PC-9 (cell line): Measurements from ENCODE around the gene SLC22A4. TPM values are rescaled to one million over a fixed set of nuclear protein-coding genes. Genes with fewer than 3 reads are reported as not detected.

Source experiments
- BruUV-seq: library from RNA; stranded (reverse); fragments of 400-500 nt; replicated peaks from 2 replicates; lab custom pipeline; 2021; lab: Mats Ljungman, UMichigan
- CTCF ChIA-PET: fragments of 300-600 bp; sonication (Branson Sonifier 250); formaldehyde crosslinking; loops from one replicate; lab custom pipeline; 2022; ENCODE audit warnings: antibody characterized with exemption; lab: Charles Lee
- POLR2A ChIA-PET: fragments of 300-600 bp; sonication (Branson Sonifier 250); formaldehyde crosslinking; loops from one replicate; lab custom pipeline; 2022; ENCODE audit warnings: antibody characterized with exemption; ENCODE audit not compliant: unreplicated experiment; lab: Charles Lee
- DNase-seq, 2 experiments: peaks; one replicate each; pipeline versions ENCODE4 v3.0.0 to v3.0.0-alpha.2; 2015 to 2022; ENCODE audit warnings: mixed read lengths in 1 of 2
- H2AFZ ChIP-seq: fragments of 200-600 bp; sonication (generic); 2 replicates; pipeline ENCODE4 v1.8.1; 2017; ENCODE audit warnings: antibody characterized with exemption
- H3F3A ChIP-seq: fragments of 200-600 bp; sonication (generic); 2 replicates; pipeline ENCODE4 v1.8.1; 2017; ENCODE audit warnings: antibody characterized with exemption, mild to moderate bottlenecking, low read depth; ENCODE audit not compliant: insufficient read depth
- H3K27ac ChIP-seq: fragments of 200-600 bp; sonication (generic); 2 replicates; pipeline ENCODE4 v1.6.1; 2016; ENCODE audit warnings: mixed run types
- H3K27me3 ChIP-seq: fragments of 200-600 bp; sonication (generic); 2 replicates; pipeline ENCODE4 v1.6.1; 2016; ENCODE audit warnings: low read depth, mixed run types; ENCODE audit not compliant: insufficient read depth
- H3K36me3 ChIP-seq: fragments of 200-600 bp; sonication (generic); 2 replicates; pipeline ENCODE4 v1.6.1; 2016; ENCODE audit warnings: low read depth, mixed run types
- H3K4me1 ChIP-seq: fragments of 200-600 bp; sonication (generic); replicated peaks from 2 replicates; pipeline ENCODE4 v1.6.1; 2016; ENCODE audit warnings: mixed run types; ENCODE audit not compliant: insufficient read depth
- H3K4me2 ChIP-seq: fragments of 200-600 bp; sonication (generic); 2 replicates; pipeline ENCODE4 v1.6.1; 2017; ENCODE audit warnings: mixed run types
- H3K4me3 ChIP-seq: fragments of 200-600 bp; sonication (generic); 2 replicates; pipeline ENCODE4 v1.6.1; 2016; ENCODE audit warnings: mixed run types
- H3K79me2 ChIP-seq: fragments of 200-600 bp; sonication (generic); 2 replicates; pipeline ENCODE4 v1.6.1; 2017; ENCODE audit warnings: low read depth, mixed run types
- H3K9me2 ChIP-seq: fragments of 200-600 bp; sonication (generic); 2 replicates; pipeline ENCODE4 v1.8.1; 2017; ENCODE audit warnings: mild to moderate bottlenecking; ENCODE audit not compliant: insufficient read depth
- H3K9me3 ChIP-seq: fragments of 200-600 bp; sonication (generic); 2 replicates; pipeline ENCODE4 v1.8.1; 2016; ENCODE audit warnings: low read depth; ENCODE audit not compliant: insufficient read depth
- H4K20me1 ChIP-seq: fragments of 200-600 bp; sonication (generic); 2 replicates; pipeline ENCODE4 v1.8.1; 2017; ENCODE audit not compliant: insufficient read depth
- CTCF ChIP-seq: fragments of 200-600 bp; sonication (generic); conservative IDR thresholded peaks from 2 replicates; pipeline ENCODE4 v1.6.1; 2017; ENCODE audit warnings: mixed run types, antibody characterized with exemption, mild to moderate bottlenecking, moderate library complexity
- EZH2 ChIP-seq: fragments of 200-600 bp; sonication (generic); IDR thresholded peaks from 2 replicates; pipeline ENCODE4 v1.8.0; 2017; ENCODE audit warnings: antibody characterized with exemption, low read depth
- intact Hi-C: fragments of 100-400 bp; cut with micrococcal nuclease; formaldehyde crosslinking; loops from one replicate; pipeline ENCODE4 v1.10.0; 2022; ENCODE audit not compliant: unreplicated experiment
- total RNA-seq: library from RNA; stranded (reverse); gene quantifications from 2 replicates; pipeline ENCODE4 v1.2.3, GENCODE V29; 2021

SLC22A4 gene
- total RNA-seq, 1 experiment from 2014 or later = 4.2 TPM

GRCh38 chr5:132266031-132266835, 28.0 kb upstream of the SLC22A4 start:
- no peak for TF ChIP-seq EZH2
- TF ChIP-seq CTCF = no peak
- Histone ChIP-seq H3K4me2 (peak overlapping the region; percentile 59), H2AFZ (0 out of 2 replicates have a peak overlapping the region, but pooled peaks have one; percentile 19), H3K4me3 (no peak overlapping the region), H4K20me1 (no peaks in the 10 kb centered on the region), H3K9me3 (no peaks in the 10 kb centered on the region), H3K9me2 (no peaks in the 10 kb centered on the region), H3K79me2 (no peaks in the 10 kb centered on the region), H3F3A (peaks cover 9% of the 10 kb centered on the region; the same call in 1 of the 2 replicates), H3K27ac (peak overlapping the region; percentile 58), H3K4me1 (peaks cover 41% of the 10 kb centered on the region), H3K27me3 (no peaks in the 10 kb centered on the region), H3K36me3 (no peaks in the 10 kb centered on the region)
- ChIA-PET POLR2A (interaction anchor here (0.9 kb wide), 1 partner anchor 105 kb away, joined by 3 read pairs; no protein-coding TSS in a partner anchor), CTCF (interaction anchor here (0.6 kb wide), 2 partner anchors 27 to 102 kb away, joined by 5 to 8 read pairs; no protein-coding TSS in a partner anchor)
- intact Hi-C loops = loop anchor here (2.0 to 5.0 kb wide), 3 partner anchors 27 to 231 kb away; no protein-coding TSS in a partner anchor
- no TSS peak for BruUV-seq
- peak; percentile 66 to 83 for DNase-seq

- no peak overlapping the region for H2AFZ ChIP-seq
- no peaks in the 10 kb centered on the region for H3K9me3 ChIP-seq
- CTCF ChIA-PET = interaction anchor here (0.6 kb wide), 1 partner anchor 102 kb away, joined by 8 read pairs; no protein-coding TSS in a partner anchor
- peak overlapping the region; percentile 59; the same call in 1 of the 2 replicates for H3K4me2 ChIP-seq
- H3F3A ChIP-seq = peaks cover 9% of the 10 kb centered on the region; the same call in 1 of the 2 replicates
- no peak overlapping the region for H3K4me3 ChIP-seq
- no peak for TF ChIP-seq EZH2
- no peak for TF ChIP-seq CTCF
- H3K79me2 ChIP-seq = no peaks in the 10 kb centered on the region
- no peaks in the 10 kb centered on the region for H4K20me1 ChIP-seq
- DNase-seq = no peak
- POLR2A ChIA-PET = interaction anchor here (0.9 kb wide), 1 partner anchor 104 kb away, joined by 3 read pairs; no protein-coding TSS in a partner anchor
- no TSS peak for BruUV-seq
- H3K27me3 ChIP-seq = no peaks in the 10 kb centered on the region
- H3K27ac ChIP-seq = no peak overlapping the region
- H3K9me2 ChIP-seq = no peaks in the 10 kb centered on the region
- intact Hi-C loops = loop anchor here (2.0 to 5.0 kb wide), 3 partner anchors 28 to 231 kb away; no protein-coding TSS in a partner anchor
- peaks cover 41% of the 10 kb centered on the region for H3K4me1 ChIP-seq
- no peaks in the 10 kb centered on the region for H3K36me3 ChIP-seq
These were observed 27.4 kb upstream of the SLC22A4 start for GRCh38 chr5:132266836-132267160.

- H3K9me3 ChIP-seq = no peaks in the 10 kb centered on the region
- H3K27ac ChIP-seq = no peak overlapping the region
- CTCF ChIA-PET = no interaction called here
- H2AFZ ChIP-seq = no peak overlapping the region
- POLR2A ChIA-PET = no interaction called here
- no peak overlapping the region for H3K4me3 ChIP-seq
- TF ChIP-seq EZH2 (no peak), CTCF (no peak)
- H3K4me2 ChIP-seq = no peak overlapping the region
- intact Hi-C loops = loop anchor here (2.0 to 5.0 kb wide), 3 partner anchors 28 to 230 kb away; no protein-coding TSS in a partner anchor
- H3K36me3 ChIP-seq = no peaks in the 10 kb centered on the region
- no peaks in the 10 kb centered on the region for H3K9me2 ChIP-seq
- H3K4me1 ChIP-seq = peaks cover 41% of the 10 kb centered on the region
- no peak for DNase-seq
- H4K20me1 ChIP-seq = no peaks in the 10 kb centered on the region
- H3K27me3 ChIP-seq = no peaks in the 10 kb centered on the region
- peaks cover 9% of the 10 kb centered on the region; the same call in 1 of the 2 replicates for H3F3A ChIP-seq
- H3K79me2 ChIP-seq = no peaks in the 10 kb centered on the region
- BruUV-seq = no TSS peak
These were observed 26.9 kb upstream of the SLC22A4 start for GRCh38 chr5:132267166-132267739.
